Measurements from ENCODE around the gene DST. TPM values are rescaled to one million over a fixed set of nuclear protein-coding genes. Genes with fewer than 3 reads are reported as not detected.

The DST gene
- total and polyA plus RNA-seq, 2 of the 8 experiments (the other 6 are each of a cell fraction or from before 2014, with no cell fraction given): 49.4 to 116 TPM

- H3K4me3 ChIP-seq (ENCODE audit: extremely low read depth in 1 of 4, insufficient read depth in 2 of 4, low read depth in 3 of 4, low read length in 4 of 4): no peak overlapping the region
- H3K14ac ChIP-seq (ENCODE audit: insufficient read length): no peak overlapping the region
- H3K4me1 ChIP-seq (replicated peaks in 1 of 4; ENCODE audit: control insufficient read depth in 3 of 4, insufficient read depth in 4 of 4, low read length in 3 of 4): no peaks in the 10 kb centered on the region
- no peak overlapping the region for H3K18ac ChIP-seq (ENCODE audit: extremely low read depth, low read length)
- FAIRE-seq: no peak
- H3K4me2 ChIP-seq (ENCODE audit: insufficient read depth in 1 of 2, low read depth in 2 of 2, low read length in 2 of 2): no peak overlapping the region
- H3K9ac ChIP-seq (replicated peaks in 1 of 4; ENCODE audit: extremely low read depth in 1 of 4, low read depth in 3 of 4, low read length in 3 of 4): no peak overlapping the region
- no peak overlapping the region for H2BK20ac ChIP-seq (ENCODE audit: low read length)
- peaks cover 10 to 16% of the 10 kb centered on the region in 2 experiments for H3K9me3 ChIP-seq (ENCODE audit: insufficient read depth in 2 of 2, low read depth in 1 of 2, low read length in 1 of 2)
- H2BK120ac ChIP-seq (replicated peaks; ENCODE audit: low read depth, low read length): no peak overlapping the region
- H4K8ac ChIP-seq (ENCODE audit: extremely low read depth, insufficient read depth, low read length): no peak overlapping the region
- no peaks in the 10 kb centered on the region for H4K20me1 ChIP-seq (replicated peaks in 1 of 2; ENCODE audit: control insufficient read depth in 1 of 2, insufficient read depth in 2 of 2, low read length in 2 of 2)
- H3K79me2 ChIP-seq (ENCODE audit: control insufficient read depth in 1 of 2, insufficient read depth in 2 of 2, low read length in 2 of 2): no peaks in the 10 kb centered on the region
- H3K23me2 ChIP-seq (ENCODE audit: low read depth, low read length): no peaks in the 10 kb centered on the region
- H2BK5ac ChIP-seq (ENCODE audit: low read depth, low read length): no peak overlapping the region
- no peak overlapping the region for H3K23ac ChIP-seq (ENCODE audit: insufficient read length)
- TF ChIP-seq CEBPB (IDR thresholded peaks at IDR 0.05; ENCODE audit: low read depth, low read length) (no peak), SP1 (IDR thresholded peaks at IDR 0.05; ENCODE audit: low read depth, low read length) (no peak), TAF7 (optimal IDR thresholded peaks at IDR 0.05; ENCODE audit: borderline replicate concordance, low read depth, low read length) (no peak), CBX5 (IDR thresholded peaks at IDR 0.05; ENCODE audit: low read depth, low read length) (no peak), SP4 (IDR thresholded peaks at IDR 0.05; ENCODE audit: low read length) (no peak), BACH1 (IDR thresholded peaks at IDR 0.05; ENCODE audit: low read length) (no peak), ATF2 (IDR thresholded peaks at IDR 0.05; ENCODE audit: low read length) (no peak), EGR1 (IDR thresholded peaks at IDR 0.05; ENCODE audit: borderline replicate concordance, low read depth, low read length) (no peak), TCF12 (IDR thresholded peaks at IDR 0.05; ENCODE audit: low read depth, low read length) (no peak), SIN3A (conservative IDR thresholded peaks at IDR 0.05 in 1 of 2, IDR thresholded peaks at IDR 0.05 in 1 of 2; ENCODE audit: low read depth in 1 of 2, low read length in 2 of 2) (no peak), BRCA1 (IDR thresholded peaks at IDR 0.05; ENCODE audit: low read depth, low read length) (no peak), KDM1A (IDR thresholded peaks at IDR 0.05; ENCODE audit: borderline replicate concordance, low read length) (no peak)
- H4K91ac ChIP-seq (replicated peaks; ENCODE audit: insufficient read length, low read length): no peak overlapping the region
- WGBS, 2 experiments (ENCODE audit: extremely low coverage in 1 of 2, insufficient coverage in 1 of 2, insufficient read length in 1 of 2, insufficient replicate concordance in 2 of 2, low coverage in 1 of 2, low lambda C conversion rate in 2 of 2, missing lambda C conversion rate in 1 of 2): 83% methylated on average over 2 of the region's 2 CpGs; no CpG with 5 or more reads in 1 of the 2 experiments
- H2AFZ ChIP-seq (ENCODE audit: low read length): no peak overlapping the region
- no peak overlapping the region for H3K4ac ChIP-seq (replicated peaks; ENCODE audit: insufficient read length, low read depth, low read length)
- no peaks in the 10 kb centered on the region for H3K27me3 ChIP-seq (replicated peaks in 1 of 4; ENCODE audit: control insufficient read depth in 3 of 4, extremely low read depth in 1 of 4, insufficient read depth in 3 of 4, low read length in 3 of 4)
- no peak overlapping the region for H2BK12ac ChIP-seq (ENCODE audit: low read depth, low read length)
- H3K36me3 ChIP-seq (ENCODE audit: control insufficient read depth in 2 of 4, insufficient read depth in 4 of 4, low read length in 3 of 4): no peaks in the 10 kb centered on the region; a peak in 1 of 8 replicates
- no peak for DNase-seq (ENCODE audit: low read depth in 1 of 2, low spot score in 2 of 2)
- H3K79me1 ChIP-seq (ENCODE audit: low read depth, low read length): no peaks in the 10 kb centered on the region
- no peak overlapping the region for H2AK5ac ChIP-seq (ENCODE audit: low read depth, low read length)
- no peak overlapping the region for H4K5ac ChIP-seq (ENCODE audit: insufficient read length, low read depth, low read length)
- H3K56ac ChIP-seq (replicated peaks; ENCODE audit: insufficient read length, low read depth, low read length): no peak overlapping the region
- POLR2A ChIA-PET (ENCODE audit: partially characterized antibody): no interaction called here
- no peak overlapping the region for H3K27ac ChIP-seq (ENCODE audit: low read depth, low read length)
- no peak overlapping the region for H2BK15ac ChIP-seq (ENCODE audit: low read length)
- CTCF ChIA-PET (ENCODE audit: partially characterized antibody): interaction anchor here (0.6 kb wide), 1 partner anchor 119 kb away, joined by 3 read pairs; no protein-coding TSS in a partner anchor
Measured at GRCh38 chr6:56435326-56435725, 207.4 kb downstream of the DST start.
